ENCODE results near the gene TMEM101.

- TF ChIP-seq CTCF (conservative IDR thresholded peaks at IDR 0.05 in 1 of 2, IDR thresholded peaks at IDR 0.05 in 1 of 2; ENCODE audit: low read depth in 1 of 2, low read length in 2 of 2) (no peak), EZH2 (IDR thresholded peaks at IDR 0.05; ENCODE audit: low read length, missing control alignments) (no peak)
These were observed 34.7 kb upstream of the TMEM101 start for GRCh38 chr17:44049294-44050060.

Data from fibroblast of lung (primary cell).